NCI-H524 (cell line): Measurements from ENCODE around the gene PDHA1.
A peak's percentile ranks its signal among the peaks of the same experiment; 100 is the strongest.

Experiments
- DNase-seq, 2 experiments: peaks; one replicate each; lab custom pipeline; 2025; lab: John Stamatoyannopoulos, UW

PDHA1 gene

DNA sequence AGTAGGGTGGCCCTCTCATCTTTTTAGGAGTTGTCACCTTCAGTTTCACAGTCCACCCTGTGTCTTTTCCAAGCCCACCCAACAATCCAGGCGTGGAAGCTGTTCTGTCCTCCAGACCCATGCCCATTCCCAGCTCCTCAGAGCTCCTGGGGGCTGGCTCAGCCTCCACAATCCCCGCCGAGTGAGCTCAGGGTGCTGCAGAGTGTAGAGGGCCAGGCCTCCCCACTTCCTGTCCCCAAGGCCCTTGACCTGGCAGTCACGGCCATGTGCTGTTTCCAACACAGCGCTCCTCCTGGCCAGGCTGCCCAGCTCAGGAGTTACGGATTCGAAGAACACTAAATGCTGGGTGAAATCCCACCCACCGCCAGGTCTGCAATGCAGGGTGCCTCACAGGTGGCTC is 31.8 kb downstream of the PDHA1 start:
- DNase-seq: no peak

DNA sequence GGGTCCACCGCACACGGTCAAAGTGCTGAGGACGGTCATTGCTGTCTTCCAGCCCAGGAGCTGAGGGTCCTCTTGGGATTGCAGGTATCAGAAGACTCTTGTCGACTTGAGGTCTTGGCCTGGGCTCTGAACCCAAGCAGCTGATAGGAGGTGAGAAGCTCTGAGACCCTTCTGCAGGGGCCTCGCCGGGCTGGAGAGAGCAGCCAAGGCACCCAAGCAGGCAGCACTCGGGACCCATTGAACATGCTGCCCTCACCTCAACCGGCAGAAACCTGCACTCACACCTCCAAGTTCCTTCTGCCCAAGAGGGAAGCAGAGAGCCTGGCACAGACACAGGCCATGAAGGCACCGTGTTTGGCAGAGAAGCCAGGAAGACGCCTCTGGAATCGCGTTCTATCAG is 34.1 kb downstream of the PDHA1 start:
- no peak for DNase-seq

DNA sequence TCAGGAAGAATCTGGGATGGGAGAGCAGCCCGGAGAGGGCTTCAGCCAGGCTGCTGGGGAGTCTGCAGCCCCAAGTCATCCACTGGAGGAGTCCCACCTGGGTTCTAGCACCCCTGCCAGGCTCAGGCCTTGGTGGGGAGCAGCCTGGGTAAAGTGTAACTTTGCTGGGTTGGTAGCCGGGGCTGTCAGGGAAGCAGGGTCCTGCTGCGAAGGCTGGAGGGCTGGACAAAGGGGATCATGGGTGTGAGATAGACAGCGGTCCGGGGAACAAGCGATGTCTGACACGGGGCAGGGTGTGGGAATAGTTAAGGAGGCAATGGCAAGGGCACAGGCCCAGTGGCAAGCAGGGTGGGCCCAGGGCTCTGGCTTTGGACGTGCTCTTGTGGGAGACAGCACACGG is 37.6 kb downstream of the PDHA1 start:
- DNase-seq: no peak

DNA sequence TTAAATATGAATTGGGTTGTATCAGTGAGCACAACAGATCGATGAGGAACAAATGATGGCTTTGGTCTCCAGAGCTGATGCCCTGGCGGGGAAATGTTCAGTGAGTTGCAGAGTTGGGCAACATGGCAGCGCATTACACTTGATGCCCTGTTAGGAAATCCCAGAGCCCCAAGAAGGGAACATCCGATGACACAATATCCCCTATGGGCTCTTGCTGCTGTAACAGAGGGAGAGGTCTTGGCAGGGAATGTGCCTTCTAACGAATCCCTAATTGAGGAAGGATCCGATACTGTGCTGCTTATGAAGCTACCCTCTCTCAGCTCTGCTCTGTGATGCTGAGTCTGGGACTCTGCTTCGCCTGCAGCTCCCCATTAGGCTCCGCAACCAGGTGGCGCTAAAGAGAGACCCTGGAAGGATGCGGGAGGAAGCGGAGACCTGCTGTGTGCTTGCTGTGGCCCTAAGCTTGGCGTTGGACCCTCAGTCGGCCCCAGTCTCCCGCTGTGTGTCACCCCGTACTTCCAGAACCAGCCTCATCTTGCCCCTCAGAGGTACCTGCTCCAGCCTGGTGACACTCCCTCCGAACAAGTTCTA is 38.9 kb downstream of the PDHA1 start:
- peak in 1 of 2 experiments; percentile 61 for DNase-seq

DNA sequence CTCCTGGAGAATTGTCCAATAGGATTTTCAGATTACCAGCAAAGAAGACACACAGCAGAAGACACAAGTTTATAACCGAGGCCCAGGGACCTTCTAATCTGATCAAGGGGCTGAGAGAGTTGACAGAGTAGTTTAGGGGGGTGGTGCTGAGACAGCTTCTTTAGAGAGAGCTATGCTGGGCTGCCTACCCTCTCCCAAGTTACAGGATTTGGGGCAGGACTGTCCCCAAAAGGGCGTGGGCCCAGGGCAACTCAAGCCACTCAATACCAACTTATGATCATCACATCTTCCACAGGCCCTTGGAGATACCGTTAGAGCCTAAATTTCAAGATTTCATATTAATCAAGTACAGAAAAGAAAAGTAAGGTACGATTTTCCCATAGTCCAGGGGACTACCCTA is 43.0 kb downstream of the PDHA1 start:
- DNase-seq: no peak

DNA sequence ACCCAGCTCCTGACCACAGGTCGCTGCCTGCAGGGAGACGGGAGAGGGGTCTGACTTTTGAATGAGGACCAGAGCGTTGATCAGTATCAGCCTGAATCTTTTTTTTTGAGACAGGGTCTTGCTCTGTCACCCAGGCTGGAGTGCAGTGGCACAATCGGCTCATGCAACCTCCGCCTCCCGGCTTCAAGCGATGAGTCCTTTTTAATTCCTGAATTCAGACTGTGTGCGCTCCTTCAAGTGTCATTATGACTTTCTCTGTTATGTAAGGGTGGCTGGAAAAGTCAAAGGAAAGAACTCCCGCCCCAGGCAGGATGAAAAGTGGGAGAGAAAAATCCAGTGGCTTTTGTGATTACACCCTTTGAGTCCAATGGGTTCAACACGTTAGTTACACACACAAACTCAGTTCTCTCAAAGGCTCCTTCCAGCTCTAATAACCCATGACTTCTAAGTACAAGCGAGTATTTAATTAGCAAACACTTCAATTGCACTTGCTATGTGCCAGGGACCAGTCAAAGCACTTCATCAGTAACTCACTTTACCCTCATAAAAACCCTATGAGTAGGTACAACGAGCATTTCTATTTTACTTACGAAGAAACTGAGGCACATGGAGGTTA is 44.4 kb downstream of the PDHA1 start:
- no peak for DNase-seq

DNA sequence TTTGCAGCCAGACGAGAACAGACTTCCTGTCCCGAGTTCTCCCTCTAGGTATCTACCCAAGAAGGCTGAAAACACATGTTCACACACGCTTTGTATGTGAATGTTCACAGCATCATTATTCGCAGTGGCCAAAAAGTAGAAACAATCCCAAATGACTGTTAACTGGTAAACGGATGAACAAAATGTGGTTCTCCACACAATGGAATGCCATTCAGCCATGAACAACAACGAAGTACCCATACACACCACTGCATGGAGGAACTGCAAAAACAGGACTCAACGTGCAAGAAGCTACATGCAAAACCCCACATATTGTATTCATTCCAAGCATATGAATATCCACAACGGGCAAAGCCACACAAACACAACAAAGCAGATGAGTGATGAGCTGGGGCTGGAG is 45.0 kb downstream of the PDHA1 start:
- no peak for DNase-seq

DNA sequence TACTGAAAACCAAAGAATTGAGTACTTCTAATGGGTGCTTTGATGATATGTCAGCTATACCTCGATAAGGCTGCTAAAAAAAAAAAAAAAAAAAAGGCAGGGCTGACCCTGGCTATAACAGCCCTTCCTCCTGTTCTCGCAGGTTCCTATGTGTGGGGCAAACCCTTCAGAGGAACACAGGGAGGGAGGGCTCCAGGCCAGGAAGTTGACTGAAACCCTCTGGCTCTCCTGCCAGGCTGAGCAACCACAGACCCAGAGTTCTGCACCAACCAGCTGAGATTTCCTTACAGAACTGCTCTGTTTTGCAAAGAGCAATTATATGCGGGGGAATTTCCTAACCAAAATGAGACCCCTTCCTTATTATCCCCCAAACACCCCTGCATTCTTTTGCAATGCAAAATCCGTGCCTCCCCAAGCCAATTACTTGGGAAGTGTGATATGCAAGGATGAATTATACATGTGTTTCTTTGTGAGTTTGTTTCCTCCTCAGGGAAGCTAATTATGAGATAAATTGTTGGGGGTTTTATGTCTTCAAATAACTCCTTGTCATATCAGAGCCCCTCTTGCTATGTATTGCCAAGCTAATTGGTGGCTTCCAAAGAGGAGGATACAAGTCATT is 45.6 kb downstream of the PDHA1 start:
- DNase-seq: no peak

DNA sequence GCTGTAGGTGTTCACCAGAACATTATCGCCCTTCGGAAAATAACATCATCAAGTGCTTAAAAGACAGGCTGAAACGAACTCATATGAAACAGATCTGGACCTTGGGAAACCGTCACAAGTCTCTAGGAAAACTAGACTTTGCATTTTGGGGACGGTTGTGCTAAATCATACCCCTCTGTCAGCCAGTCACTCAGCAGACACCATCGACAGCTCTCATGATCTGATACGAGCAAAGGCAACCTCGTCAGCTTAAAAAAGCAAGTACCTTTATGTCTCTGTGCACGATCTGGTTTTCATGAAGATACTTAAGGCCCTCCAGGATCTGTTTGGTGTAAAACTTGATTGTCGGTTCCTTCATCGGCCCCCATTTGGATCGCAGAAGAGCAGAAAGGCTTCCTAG is 48.4 kb downstream of the PDHA1 start:
- no peak for DNase-seq

DNA sequence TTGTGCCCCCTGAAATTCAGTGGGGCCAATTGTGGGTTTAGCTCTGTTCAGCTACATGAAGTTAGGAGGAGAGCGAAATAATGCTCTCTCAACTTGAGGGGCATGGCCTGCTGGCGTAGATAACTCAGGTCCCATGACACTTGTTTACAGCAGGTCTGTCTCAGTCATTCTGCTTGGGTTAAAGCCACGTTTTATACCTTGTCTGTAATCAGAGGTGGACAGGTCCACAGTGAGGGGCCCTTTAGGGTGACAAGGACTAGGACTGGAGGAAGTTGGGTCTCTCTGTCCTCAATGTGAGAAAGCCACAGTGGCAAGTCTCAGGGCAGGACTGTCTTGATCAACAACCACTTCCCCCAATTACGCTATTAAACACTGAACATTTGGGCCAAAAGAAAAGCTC is 49.0 kb downstream of the PDHA1 start:
- DNase-seq: no peak

DNA sequence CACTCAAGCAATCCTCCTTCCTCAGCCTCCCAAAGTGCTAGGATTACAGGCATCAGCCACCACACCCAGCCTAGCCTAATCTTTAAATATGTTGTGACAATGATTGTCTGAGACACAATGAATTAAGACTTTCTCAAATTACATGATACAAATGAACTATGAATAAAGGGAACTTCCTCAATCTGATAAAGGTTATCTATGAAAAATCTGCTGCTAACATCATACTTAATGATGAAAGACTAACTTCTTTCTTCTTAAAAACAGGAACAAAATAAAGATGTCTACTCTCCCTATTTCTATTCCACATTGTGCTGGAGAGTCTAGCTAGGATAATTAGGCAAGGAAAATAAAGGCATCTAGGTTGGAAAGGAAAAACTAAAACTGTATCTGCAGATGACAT is 60.0 kb downstream of the PDHA1 start:
- no peak for DNase-seq

DNA sequence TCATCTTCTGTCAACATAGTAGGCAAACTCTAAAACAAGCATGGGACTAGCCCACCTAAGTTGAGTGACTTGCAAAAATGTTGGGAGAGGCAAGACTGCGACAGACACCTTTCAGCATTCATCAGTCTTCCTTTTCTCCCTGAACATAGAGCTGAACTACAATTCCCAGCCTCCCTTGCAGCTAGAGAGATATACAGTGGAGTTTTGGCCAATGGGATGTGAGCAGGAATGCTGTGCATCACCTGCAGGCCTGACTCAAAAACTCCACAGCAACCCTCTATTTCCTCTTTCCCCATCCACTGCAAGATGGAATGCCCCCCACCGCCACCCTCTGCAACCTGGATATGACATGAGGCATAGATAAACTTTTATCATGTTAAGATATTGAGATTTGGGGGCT is 66.5 kb downstream of the PDHA1 start:
- no peak for DNase-seq
